H1 (cell line): ENCODE data around the gene ZBTB20. TPM values are rescaled to one million over a fixed set of nuclear protein-coding genes. Genes with fewer than 3 reads are reported as not detected.

Experiments used
- CTCF ChIA-PET: fragments of 300-600 bp; sonication (Branson Sonifier 250); formaldehyde crosslinking; loops from one replicate; lab custom pipeline; 2021; ENCODE audit not compliant: partially characterized antibody; lab: Charles Lee
- POLR2A ChIA-PET: fragments of 300-600 bp; sonication (Branson Sonifier 250); formaldehyde crosslinking; loops from one replicate; lab custom pipeline; 2021; ENCODE audit warnings: inconsistent platforms; ENCODE audit not compliant: partially characterized antibody; lab: Charles Lee
- DNase-seq, 2 experiments: peaks; one replicate each; pipeline versions ENCODE4 v3.0.0 to v3.0.0-alpha.2; 2010 to 2022; ENCODE audit warnings: low spot score in 2 of 2, low read depth in 1 of 2, mixed read lengths in 1 of 2
- FAIRE-seq: peaks from 2 replicates; lab custom pipeline; 2011; peaks lifted over from hg19 to GRCh38; lab: Jason Lieb, UNC
- H2AFZ ChIP-seq: 2 replicates; pipeline ENCODE4 v1.8.1; 2012; ENCODE audit warnings: low read length, inconsistent platforms
- H2AK5ac ChIP-seq: 2 replicates; pipeline ENCODE4 v1.6.1; 2013; ENCODE audit warnings: low read depth, low read length
- H2BK120ac ChIP-seq: replicated peaks from 2 replicates; pipeline ENCODE3; 2013; ENCODE audit warnings: low read depth, low read length, inconsistent platforms
- H2BK12ac ChIP-seq: 2 replicates; pipeline ENCODE4 v1.6.1; 2013; ENCODE audit warnings: low read depth, low read length
- H2BK15ac ChIP-seq: 2 replicates; pipeline ENCODE4 v1.6.1; 2013; ENCODE audit warnings: low read length
- H2BK20ac ChIP-seq: 2 replicates; pipeline ENCODE4 v1.6.1; 2013; ENCODE audit warnings: low read length
- H2BK5ac ChIP-seq: 2 replicates; pipeline ENCODE4 v1.6.1; 2013; ENCODE audit warnings: low read depth, low read length
- H3K14ac ChIP-seq: 2 replicates; pipeline ENCODE4 v1.6.1; 2013; ENCODE audit warnings: inconsistent platforms; ENCODE audit not compliant: insufficient read length
- H3K18ac ChIP-seq: 2 replicates; pipeline ENCODE4 v1.6.1; 2013; ENCODE audit warnings: low read length; ENCODE audit errors: extremely low read depth
- H3K23ac ChIP-seq: 2 replicates; pipeline ENCODE4 v1.6.1; 2013; ENCODE audit warnings: inconsistent platforms; ENCODE audit not compliant: insufficient read length
- H3K23me2 ChIP-seq: 2 replicates; pipeline ENCODE4 v1.6.1; 2013; ENCODE audit warnings: low read depth, low read length
- H3K27ac ChIP-seq: 2 replicates; pipeline ENCODE4 v1.6.1; 2011; ENCODE audit warnings: low read depth, low read length, inconsistent platforms
- H3K27me3 ChIP-seq, 4 experiments: replicated peaks in 1 of 4; 1 replicate in 1 of 4; 2 replicates in 3 of 4; pipeline versions ENCODE4 v1.6.1 to v1.8.1; 2011 to 2013; ENCODE audit warnings: low read length in 3 of 4, mild to moderate bottlenecking in 3 of 4, inconsistent platforms in 2 of 4, mixed read lengths in 2 of 4, moderate library complexity in 1 of 4; ENCODE audit not compliant: control insufficient read depth in 3 of 4, insufficient read depth in 3 of 4; ENCODE audit errors: extremely low read depth in 1 of 4
- H3K36me3 ChIP-seq, 4 experiments: 2 replicates each; pipeline versions ENCODE4 v1.6.1 to v1.8.1; 2011 to 2013; ENCODE audit warnings: mild to moderate bottlenecking in 4 of 4, low read length in 3 of 4, moderate library complexity in 2 of 4, control low read depth in 1 of 4, inconsistent platforms in 1 of 4; ENCODE audit not compliant: insufficient read depth in 4 of 4, control insufficient read depth in 2 of 4
- H3K4ac ChIP-seq: replicated peaks from 2 replicates; pipeline ENCODE3; 2013; ENCODE audit warnings: low read length, low read depth, mixed read lengths, inconsistent platforms; ENCODE audit not compliant: insufficient read length
- H3K4me1 ChIP-seq, 4 experiments: replicated peaks in 1 of 4; 1 replicate in 1 of 4; 2 replicates in 3 of 4; pipeline versions ENCODE4 v1.6.1 to v1.8.1; 2011 to 2013; ENCODE audit warnings: low read length in 3 of 4, inconsistent platforms in 2 of 4, mixed read lengths in 1 of 4; ENCODE audit not compliant: insufficient read depth in 4 of 4, control insufficient read depth in 3 of 4
- H3K4me2 ChIP-seq, 2 experiments: 2 replicates each; pipeline versions ENCODE4 v1.6.1 to v1.8.1; 2011 to 2013; ENCODE audit warnings: low read depth in 2 of 2, low read length in 2 of 2, control low read depth in 1 of 2, inconsistent platforms in 1 of 2, mild to moderate bottlenecking in 1 of 2; ENCODE audit not compliant: insufficient read depth in 1 of 2
- H3K4me3 ChIP-seq, 4 experiments: fragments of 200-600, 300-600 bp in 1 of 4; sonication (generic), shearing (Covaris generic), sonication (Bioruptor Twin) in 1 of 4; 2 replicates each; pipeline versions ENCODE4 v1.5.1 to v1.8.1; 2011 to 2016; ENCODE audit warnings: low read length in 4 of 4, low read depth in 3 of 4, control low read depth in 2 of 4, inconsistent platforms in 2 of 4, mild to moderate bottlenecking in 2 of 4, mixed read lengths in 1 of 4, moderate library complexity in 1 of 4; ENCODE audit not compliant: insufficient read depth in 2 of 4; ENCODE audit errors: extremely low read depth in 1 of 4
- H3K56ac ChIP-seq: replicated peaks from 2 replicates; pipeline ENCODE3; 2013; ENCODE audit warnings: low read depth, mild to moderate bottlenecking, mixed read lengths, low read length, inconsistent platforms; ENCODE audit not compliant: insufficient read length
- H3K79me1 ChIP-seq: 2 replicates; pipeline ENCODE4 v1.6.1; 2013; ENCODE audit warnings: low read depth, low read length, control low read depth
- H3K79me2 ChIP-seq, 2 experiments: 2 replicates each; pipeline versions ENCODE4 v1.6.1 to v1.8.1; 2012 to 2013; ENCODE audit warnings: low read length in 2 of 2, mild to moderate bottlenecking in 2 of 2, inconsistent platforms in 1 of 2; ENCODE audit not compliant: insufficient read depth in 2 of 2, control insufficient read depth in 1 of 2
- H3K9ac ChIP-seq, 4 experiments: replicated peaks in 1 of 4; 1 replicate in 1 of 4; 2 replicates in 3 of 4; pipeline versions ENCODE4 v1.6.1 to v1.8.1; 2011 to 2013; ENCODE audit warnings: low read depth in 3 of 4, low read length in 3 of 4, control low read depth in 2 of 4, mild to moderate bottlenecking in 2 of 4, moderate library complexity in 2 of 4, inconsistent platforms in 1 of 4; ENCODE audit errors: extremely low read depth in 1 of 4
- H3K9me3 ChIP-seq, 2 experiments: 2 replicates each; pipeline versions ENCODE4 v1.6.1 to v1.8.1; 2012 to 2013; ENCODE audit warnings: mild to moderate bottlenecking in 2 of 2, moderate library complexity in 2 of 2, control low read depth in 1 of 2, inconsistent platforms in 1 of 2, low read depth in 1 of 2, low read length in 1 of 2, mixed read lengths in 1 of 2; ENCODE audit not compliant: insufficient read depth in 2 of 2
- H4K20me1 ChIP-seq, 2 experiments: replicated peaks in 1 of 2; 2 replicates each; pipeline versions ENCODE3 to v1.8.1; 2011 to 2013; ENCODE audit warnings: inconsistent platforms in 2 of 2, low read length in 2 of 2, mild to moderate bottlenecking in 1 of 2; ENCODE audit not compliant: insufficient read depth in 2 of 2, control insufficient read depth in 1 of 2
- H4K5ac ChIP-seq: 2 replicates; pipeline ENCODE4 v1.6.1; 2013; ENCODE audit warnings: low read length, low read depth, mixed read lengths, inconsistent platforms; ENCODE audit not compliant: insufficient read length
- H4K8ac ChIP-seq: 2 replicates; pipeline ENCODE4 v1.8.0; 2013; ENCODE audit warnings: mild to moderate bottlenecking, moderate library complexity, low read length, inconsistent platforms; ENCODE audit not compliant: insufficient read depth; ENCODE audit errors: extremely low read depth
- H4K91ac ChIP-seq: replicated peaks from 2 replicates; pipeline ENCODE3; 2013; ENCODE audit warnings: low read length, mixed read lengths, inconsistent platforms; ENCODE audit not compliant: insufficient read length
- BCL11A ChIP-seq, 2 experiments: IDR thresholded peaks; one replicate each; pipeline ENCODE4 v1.6.1; 2011; ENCODE audit warnings: low read depth in 2 of 2, low read length in 2 of 2, mild to moderate bottlenecking in 2 of 2
- CBX8 ChIP-seq: fragments of 300-800, 300-1000 bp; sonication (generic); IDR thresholded peaks from 2 replicates; pipeline ENCODE4 v1.7.1; 2016; ENCODE audit warnings: low read depth, low read length, borderline replicate concordance
- KDM4A ChIP-seq: IDR thresholded peaks from one replicate; pipeline ENCODE4 v1.7.1; 2012; ENCODE audit warnings: low read depth, mild to moderate bottlenecking, moderate library complexity, low read length, inconsistent platforms; ENCODE audit not compliant: severe bottlenecking
- POLR2A ChIP-seq, 2 experiments: IDR thresholded peaks; 1 replicate in 1 of 2; 2 replicates in 1 of 2; pipeline ENCODE4 v1.6.1; 2011; ENCODE audit warnings: low read depth in 2 of 2, low read length in 2 of 2, mild to moderate bottlenecking in 2 of 2; ENCODE audit errors: control extremely low read depth in 1 of 2
- RFX5 ChIP-seq: IDR thresholded peaks from 2 replicates; pipeline ENCODE4 v1.6.1; 2011; ENCODE audit warnings: low read depth, low read length, improper control_type of control experiment, borderline replicate concordance
- RXRA ChIP-seq: IDR thresholded peaks from 2 replicates; pipeline ENCODE4 v1.6.1; 2011; ENCODE audit warnings: low read depth, mild to moderate bottlenecking, low read length, moderate library complexity; ENCODE audit not compliant: insufficient read depth
- TCF12 ChIP-seq: IDR thresholded peaks from 2 replicates; pipeline ENCODE4 v1.6.1; 2011; ENCODE audit warnings: low read depth, mild to moderate bottlenecking, low read length
- YY1 ChIP-seq: IDR thresholded peaks from 2 replicates; pipeline ENCODE4 v1.6.1; 2011; ENCODE audit warnings: low read depth, mild to moderate bottlenecking, low read length
- WGBS, 2 experiments: shearing (Covaris generic) in 1 of 2; methylation state at CpG; one replicate each; pipeline versions ENCODE4 v1.1.6 to v1.1.7; 2013 to 2015; ENCODE audit warnings: low lambda C conversion rate in 2 of 2, mixed read lengths in 2 of 2, inconsistent platforms in 1 of 2, low coverage in 1 of 2, missing lambda C conversion rate in 1 of 2; ENCODE audit not compliant: insufficient replicate concordance in 2 of 2, insufficient coverage in 1 of 2, insufficient read length in 1 of 2; ENCODE audit errors: extremely low coverage in 1 of 2, missing lambda C conversion rate in 1 of 2; 5-methylcytosine and 5-hydroxymethylcytosine counted together
- polyA plus RNA-seq, 7 experiments: library from polyadenylated mRNA; depleted of rRNA in 3 of 7; stranded (reverse) in 5 of 7; unstranded in 2 of 7; fragments of >200 nt in 5 of 7; fragments of 200-250 nt in 2 of 7; gene quantifications; 1 replicate in 5 of 7; 2 replicates in 1 of 7; 4 replicates in 1 of 7; pipeline versions ENCODE4 v1.2.1 to v1.2.3, GENCODE V29; 2011 to 2013; ENCODE audit warnings: missing spikeins in 2 of 7, mixed read lengths in 2 of 7
- total RNA-seq: library from RNA; stranded (reverse); fragmentation: NEBNext Ultra II Directional; extraction: Animal tissue kit (Norgen Biotek cat#: 25700); gene quantifications from 2 replicates; pipeline ENCODE4 v1.2.1, GENCODE V29; 2021
- TF ChIP-seq, protein P1 (sequence below): IDR thresholded peaks from 2 replicates; pipeline ENCODE4 v1.6.1; 2011; ENCODE audit warnings: low read length, improper control_type of control experiment

The ZBTB20 gene
- total and polyA plus RNA-seq, 2 of the 8 experiments (the other 6 are each of a cell fraction or from before 2014, with no cell fraction given): 0.35 to 1.3 TPM

DNA sequence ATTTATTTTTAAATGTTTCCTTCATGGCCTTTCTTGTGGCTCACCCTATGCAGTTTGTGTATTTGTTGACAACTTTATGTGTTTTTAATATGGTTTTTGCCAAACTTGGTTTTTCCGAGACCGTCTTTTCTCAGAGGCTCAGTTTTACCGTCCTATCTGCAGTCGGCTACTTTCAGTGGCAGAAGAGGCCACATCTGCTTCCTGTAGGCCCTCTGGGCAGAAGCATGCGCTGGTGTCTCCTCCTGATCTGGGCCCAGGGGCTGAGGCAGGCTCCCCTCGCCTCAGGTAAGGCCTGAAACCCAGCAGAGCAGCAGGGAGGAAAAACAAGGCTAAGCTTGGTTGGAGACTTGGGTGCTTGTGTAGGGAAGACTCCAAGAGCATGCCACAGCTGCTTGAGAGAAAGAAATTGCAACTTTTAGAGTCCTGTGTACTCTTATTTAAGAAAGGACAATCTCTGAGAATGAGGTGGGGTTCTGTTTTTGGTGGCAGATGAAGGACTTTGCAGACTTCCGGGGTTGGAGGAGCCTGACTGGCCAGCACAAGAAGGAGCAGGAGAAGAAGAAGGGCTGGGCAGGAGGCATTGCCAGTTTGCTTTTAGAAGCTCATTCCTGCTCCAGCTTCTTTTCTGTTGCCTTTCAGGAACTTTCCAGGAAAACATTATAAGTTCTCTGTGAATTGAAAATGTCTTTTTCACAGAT, 853.1 kb downstream of the ZBTB20 start, which contains the start of gene TIGIT:
Gene TIGIT (plus strand): TSS at position 191 of the 698 bp plus-strand sequence. CDS start 34 bp downstream, at position 225.
- H2BK15ac ChIP-seq: no peak within 1 kb of the TSS

More for the DNA sequence above, 853.1 kb downstream of the ZBTB20 start, which contains the start of gene TIGIT:
- Histone ChIP-seq H2AFZ (no peak within 1 kb of the TSS), H3K4ac (no peak within 1 kb of the TSS), H3K56ac (no peak within 1 kb of the TSS), H3K18ac (no peak within 1 kb of the TSS), H4K5ac (no peak within 1 kb of the TSS), H3K9me3 (no peaks in the 10 kb centered on the region), H4K20me1 (no peaks in the 10 kb centered on the region), H3K23me2 (no peaks in the 10 kb centered on the region), H3K4me3 (no peak within 1 kb of the TSS), H2BK120ac (no peak within 1 kb of the TSS), H3K27ac (no peak within 1 kb of the TSS), H3K4me2 (no peak within 1 kb of the TSS), H2BK5ac (no peak within 1 kb of the TSS), H3K23ac (no peak within 1 kb of the TSS), H2AK5ac (no peak within 1 kb of the TSS), H4K91ac (no peak within 1 kb of the TSS), H2BK20ac (no peak within 1 kb of the TSS), H2BK12ac (no peak within 1 kb of the TSS; the same call in 1 of the 2 replicates), H4K8ac (no peak within 1 kb of the TSS), H3K36me3 (no peaks in the 10 kb centered on the region), H3K4me1 (peaks cover 0 to 4% (median 2%) of the 10 kb centered on the region in 4 experiments; a peak in 2 of 7 replicates), H3K79me2 (no peaks in the 10 kb centered on the region), H3K9ac (no peak within 1 kb of the TSS), H3K27me3 (no peaks in the 10 kb centered on the region), H3K79me1 (no peaks in the 10 kb centered on the region), H3K14ac (no peak within 1 kb of the TSS)
- DNase-seq: no peak
- no peak for TF ChIP-seq YY1
- TF ChIP-seq KDM4A: no peak
- no peak for TF ChIP-seq BCL11A (IDR thresholded peaks at IDR 0.05; ENCODE audit: low read depth in 2 of 2, low read length in 2 of 2)
- TF ChIP-seq RXRA: no peak
- TF ChIP-seq TCF12: no peak
- TF ChIP-seq, protein P1, sequence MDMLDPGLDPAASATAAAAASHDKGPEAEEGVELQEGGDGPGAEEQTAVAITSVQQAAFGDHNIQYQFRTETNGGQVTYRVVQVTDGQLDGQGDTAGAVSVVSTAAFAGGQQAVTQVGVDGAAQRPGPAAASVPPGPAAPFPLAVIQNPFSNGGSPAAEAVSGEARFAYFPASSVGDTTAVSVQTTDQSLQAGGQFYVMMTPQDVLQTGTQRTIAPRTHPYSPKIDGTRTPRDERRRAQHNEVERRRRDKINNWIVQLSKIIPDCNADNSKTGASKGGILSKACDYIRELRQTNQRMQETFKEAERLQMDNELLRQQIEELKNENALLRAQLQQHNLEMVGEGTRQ: no peak
- no peak for TF ChIP-seq CBX8
- no peak for TF ChIP-seq POLR2A (IDR thresholded peaks at IDR 0.05; ENCODE audit: control extremely low read depth in 1 of 2, low read depth in 2 of 2, low read length in 2 of 2)
- TF ChIP-seq RFX5: no peak
- no peak for FAIRE-seq
- ChIA-PET CTCF (interaction anchor here (0.7 to 3.6 kb wide), 10 partner anchors 14 to 163 kb away, joined by 3 to 25 read pairs (median 4); no protein-coding TSS in a partner anchor), POLR2A (no interaction called here)
- WGBS, 2 experiments: 91% methylated on average over 7 of the region's 7 CpGs; no CpG with 5 or more reads in 1 of the 2 experiments
